Panc1 (cell line): ENCODE measurements around the gene SPEM3. TPM values are rescaled to one million over a fixed set of nuclear protein-coding genes. Genes with fewer than 3 reads are reported as not detected.

Experiments
- ATAC-seq: fragments of 200-7000 bp; cut with Tn5 transposase; 2 replicates; pipeline ENCODE4 v1.9.1; 2020; ENCODE audit warnings: mild to moderate bottlenecking, moderate library complexity
- BruUV-seq: library from RNA; stranded (reverse); fragments of 400-500 nt; replicated peaks from 2 replicates; lab custom pipeline; 2021; lab: Mats Ljungman, UMichigan
- CTCF ChIA-PET: fragments of 300-600 bp; sonication (Branson Sonifier 250); formaldehyde crosslinking; loops from one replicate; lab custom pipeline; 2022; ENCODE audit warnings: antibody characterized with exemption; lab: Charles Lee
- POLR2A ChIA-PET: fragments of 300-600 bp; sonication (Branson Sonifier 250); formaldehyde crosslinking; loops from one replicate; lab custom pipeline; 2022; ENCODE audit warnings: antibody characterized with exemption; lab: Charles Lee
- DNase-seq: peaks from one replicate; pipeline ENCODE4 v3.0.0-alpha.2; 2010; ENCODE audit warnings: low read depth, low spot score
- H3K27ac ChIP-seq: 2 replicates; pipeline ENCODE4 v1.5.1; 2011; ENCODE audit warnings: mild to moderate bottlenecking, low read length, inconsistent platforms
- H3K27me3 ChIP-seq: fragments of 200-500 bp; sonication (Bioruptor generic); 2 replicates; pipeline ENCODE4 v1.6.0; 2014; ENCODE audit warnings: low read length, inconsistent platforms; ENCODE audit not compliant: control insufficient read depth, insufficient read depth
- H3K36me3 ChIP-seq: fragments of 200-500 bp; sonication (Bioruptor generic); 2 replicates; pipeline ENCODE4 v1.5.1; 2014; ENCODE audit warnings: inconsistent platforms, mild to moderate bottlenecking, low read length, moderate library complexity; ENCODE audit not compliant: control insufficient read depth, insufficient read depth
- H3K4me1 ChIP-seq: 2 replicates; pipeline ENCODE4 v1.5.1; 2011; ENCODE audit warnings: inconsistent platforms, mild to moderate bottlenecking, low read length, moderate library complexity; ENCODE audit not compliant: control insufficient read depth, insufficient read depth
- H3K4me3 ChIP-seq, 2 experiments: 2 replicates each; pipeline ENCODE4 v1.5.1; 2011 to 2012; ENCODE audit warnings: low read depth in 2 of 2, low read length in 2 of 2, mild to moderate bottlenecking in 2 of 2, inconsistent platforms in 1 of 2, moderate library complexity in 1 of 2
- H3K9me3 ChIP-seq: fragments of 200-500 bp; sonication (Bioruptor generic); 2 replicates; pipeline ENCODE4 v1.5.1; 2014; ENCODE audit warnings: low read depth, mild to moderate bottlenecking, inconsistent platforms, low read length, moderate library complexity; ENCODE audit not compliant: control insufficient read depth, insufficient read depth
- CTCF ChIP-seq: fragments of 450-650 bp; IDR thresholded peaks from 2 replicates; pipeline ENCODE4 v1.5.1; 2017; ENCODE audit warnings: mild to moderate bottlenecking
- POLR2AphosphoS5 ChIP-seq: IDR thresholded peaks from 2 replicates; pipeline ENCODE4 v1.6.1; 2012; ENCODE audit warnings: mild to moderate bottlenecking, low read depth, low read length, moderate library complexity
- REST ChIP-seq, 2 experiments: IDR thresholded peaks; 2 replicates each; pipeline ENCODE4 v1.6.1; 2011 to 2012; ENCODE audit warnings: low read depth in 2 of 2, control low read depth in 1 of 2, low read length in 1 of 2, mild to moderate bottlenecking in 1 of 2, moderate library complexity in 1 of 2; ENCODE audit not compliant: insufficient read depth in 1 of 2
- SIN3A ChIP-seq: IDR thresholded peaks from 2 replicates; pipeline ENCODE4 v1.6.1; 2012; ENCODE audit warnings: low read depth, mild to moderate bottlenecking, low read length, moderate library complexity, borderline replicate concordance; ENCODE audit not compliant: insufficient read depth
- TCF7L2 ChIP-seq: IDR thresholded peaks from 2 replicates; pipeline ENCODE4 v1.6.1; 2011; ENCODE audit warnings: mild to moderate bottlenecking, low read depth, low read length, inconsistent platforms
- in situ Hi-C: cut with HindIII; loops from 2 replicates; pipeline ENCODE4 v1.10.0; 2016; ENCODE audit warnings: low sequenced_read_pairs, low pct_unique_long_range_greater_than_20kb
- intact Hi-C: fragments of 100-400 bp; cut with micrococcal nuclease; formaldehyde crosslinking; loops from one replicate; pipeline ENCODE4 v1.10.0; 2022; ENCODE audit not compliant: unreplicated experiment
- total RNA-seq: library from RNA; stranded (reverse); gene quantifications from one replicate; pipeline ENCODE4 v1.2.1, GENCODE V29; 2021; ENCODE audit not compliant: unreplicated experiment

Gene SPEM3
- total RNA-seq, 1 experiment from 2014 or later: not detected

- TF ChIP-seq POLR2AphosphoS5 (no peak), REST (IDR thresholded peaks at IDR 0.05; ENCODE audit: insufficient read depth in 1 of 2, low read depth in 2 of 2, low read length in 1 of 2) (no peak), SIN3A (no peak), CTCF (no peak), TCF7L2 (no peak)
- in situ Hi-C loops (no loop called here), intact Hi-C loops (no loop called here)
- no peak for ATAC-seq
- POLR2A ChIA-PET: no interaction called here
- no peak overlapping the region for H3K27ac ChIP-seq
- no peak for DNase-seq
- no TSS peak for BruUV-seq
- no peaks in the 10 kb centered on the region for H3K9me3 ChIP-seq
- CTCF ChIA-PET: no interaction called here
- H3K36me3 ChIP-seq: no peaks in the 10 kb centered on the region
- no peaks in the 10 kb centered on the region for H3K27me3 ChIP-seq
- H3K4me1 ChIP-seq: peaks cover 24% of the 10 kb centered on the region
- no peak overlapping the region for H3K4me3 ChIP-seq
Observed at GRCh38 chr17:7467498-7467897, 38.8 kb downstream of the SPEM3 start.

- Histone ChIP-seq H3K27me3 (no peaks in the 10 kb centered on the region), H3K4me1 (peaks cover 24% of the 10 kb centered on the region), H3K27ac (peak overlapping the region; percentile 65), H3K4me3 (no peak overlapping the region), H3K36me3 (no peaks in the 10 kb centered on the region), H3K9me3 (no peaks in the 10 kb centered on the region)
- ChIA-PET CTCF (no interaction called here), POLR2A (no interaction called here)
- BruUV-seq: no TSS peak
- intact Hi-C loops (no loop called here), in situ Hi-C loops (no loop called here)
- DNase-seq: no peak
- no peak for ATAC-seq
- TF ChIP-seq SIN3A: no peak
- TF ChIP-seq TCF7L2: no peak
- no peak for TF ChIP-seq CTCF
- TF ChIP-seq REST (IDR thresholded peaks at IDR 0.05; ENCODE audit: insufficient read depth in 1 of 2, low read depth in 2 of 2, low read length in 1 of 2): no peak
- TF ChIP-seq POLR2AphosphoS5: no peak
Observed at GRCh38 chr17:7468290-7468689, 39.6 kb downstream of the SPEM3 start.
